HepG2 (cell line): ENCODE data around the gene MRPS7. TPM values are rescaled to one million over a fixed set of nuclear protein-coding genes. Genes with fewer than 3 reads are reported as not detected.
A peak's percentile ranks its signal among the peaks of the same experiment; 100 is the strongest.

ENCODE experiments used
- CENPX ChIP-seq: sonication (generic); formaldehyde crosslinking; IDR thresholded peaks from 2 replicates; pipeline ENCODE4 v1.9.0; 2021; ENCODE audit warnings: mild to moderate bottlenecking, missing genetic modification reagents, moderate library complexity
- GABPB1 ChIP-seq: IDR thresholded peaks from 2 replicates; pipeline ENCODE4 v1.6.1; 2016; ENCODE audit warnings: mild to moderate bottlenecking, missing genetic modification reagents, moderate library complexity, missing compliant biosample characterization
- GZF1 ChIP-seq: sonication (generic); formaldehyde crosslinking; IDR thresholded peaks from 2 replicates; pipeline ENCODE4 v1.5.1; 2020; ENCODE audit warnings: mild to moderate bottlenecking, missing genetic modification reagents
- MAFK ChIP-seq, 2 experiments: IDR thresholded peaks in 1 of 2; conservative IDR thresholded peaks in 1 of 2; 2 replicates each; pipeline ENCODE4 v1.6.1; 2011; ENCODE audit warnings: improper control_type of control experiment in 2 of 2, low read length in 2 of 2
- MIXL1 ChIP-seq: IDR thresholded peaks from 2 replicates; pipeline ENCODE4 v1.6.1; 2016
- NCOA2 ChIP-seq: sonication (generic); formaldehyde crosslinking; IDR thresholded peaks from 2 replicates; pipeline ENCODE4 v1.8.0; 2022; ENCODE audit warnings: inconsistent platforms
- NKX3-1 ChIP-seq: sonication (generic); formaldehyde crosslinking; IDR thresholded peaks from 2 replicates; pipeline ENCODE4 v1.5.0; 2020; ENCODE audit warnings: missing genetic modification reagents
- SP140L ChIP-seq: sonication (generic); formaldehyde crosslinking; IDR thresholded peaks from 2 replicates; pipeline ENCODE4 v1.4.0; 2020; ENCODE audit warnings: missing genetic modification reagents, borderline replicate concordance
- ZBTB38 ChIP-seq: sonication (generic); formaldehyde crosslinking; IDR thresholded peaks from 2 replicates; pipeline ENCODE4 v1.5.1; 2020; ENCODE audit warnings: mild to moderate bottlenecking, missing genetic modification reagents
- ZNF256 ChIP-seq: sonication (generic); formaldehyde crosslinking; conservative IDR thresholded peaks from 2 replicates; pipeline ENCODE4 v1.4.0; 2020; ENCODE audit warnings: missing genetic modification reagents
- ZNF670 ChIP-seq: sonication (generic); formaldehyde crosslinking; IDR thresholded peaks from 2 replicates; pipeline ENCODE4 v1.8.0; 2022; ENCODE audit warnings: mild to moderate bottlenecking, missing genetic modification reagents, borderline replicate concordance
- ZNF772 ChIP-seq: sonication (generic); formaldehyde crosslinking; IDR thresholded peaks from 2 replicates; pipeline ENCODE4 v1.5.0; 2020; ENCODE audit warnings: mild to moderate bottlenecking, missing genetic modification reagents
- ZNF891 ChIP-seq: sonication (generic); formaldehyde crosslinking; IDR thresholded peaks from 2 replicates; pipeline ENCODE4 v1.5.0; 2020; ENCODE audit warnings: mild to moderate bottlenecking, missing genetic modification reagents
- polyA plus RNA-seq, 8 experiments: library from polyadenylated mRNA; depleted of rRNA in 3 of 8; stranded (reverse) in 7 of 8; unstranded in 1 of 8; fragments of >200 nt; fragmentation: Illumina TruSeq in 4 of 8; extraction: Trizol in 4 of 8; gene quantifications; 2 replicates each; pipeline versions ENCODE4 v1.2.1 to v1.2.3, GENCODE V29; 2011 to 2016; ENCODE audit warnings: low read depth in 4 of 8, missing spikeins in 1 of 8, mixed read lengths in 1 of 8; ENCODE audit not compliant: insufficient read depth in 1 of 8
- total RNA-seq, 5 experiments: library from RNA; depleted of rRNA; stranded (reverse); fragments of >200 nt; fragmentation: Illumina TruSeq; extraction: Trizol; gene quantifications; 2 replicates each; pipeline ENCODE4 v1.2.3, GENCODE V29; 2016; ENCODE audit warnings: low read depth in 1 of 5
- TF ChIP-seq, protein P1 (sequence below): sonication (generic); formaldehyde crosslinking; IDR thresholded peaks from 2 replicates; pipeline ENCODE4 v1.4.0; 2020; ENCODE audit warnings: missing genetic modification reagents, borderline replicate concordance
- TF ChIP-seq, protein P2 (sequence below): sonication (generic); formaldehyde crosslinking; IDR thresholded peaks from 2 replicates; pipeline ENCODE4 v1.4.0; 2020; ENCODE audit warnings: missing genetic modification reagents
- TF ChIP-seq, protein P3 (sequence below): sonication (generic); formaldehyde crosslinking; IDR thresholded peaks from 2 replicates; pipeline ENCODE4 v1.5.0; 2020; ENCODE audit warnings: missing genetic modification reagents
- TF ChIP-seq, protein P4 (sequence below): sonication (generic); formaldehyde crosslinking; IDR thresholded peaks from 2 replicates; pipeline ENCODE4 v1.8.0; 2022; ENCODE audit warnings: low read depth, missing genetic modification reagents
- TF ChIP-seq, protein P5 (sequence below): sonication (generic); formaldehyde crosslinking; IDR thresholded peaks from 2 replicates; pipeline ENCODE4 v1.4.0; 2020; ENCODE audit warnings: missing genetic modification reagents, borderline replicate concordance

Gene MRPS7
- total and polyA plus RNA-seq, 2 of the 13 experiments (the other 11 are each of a cell fraction or from before 2014, with no cell fraction given) = 97.0 to 162 TPM

DNA sequence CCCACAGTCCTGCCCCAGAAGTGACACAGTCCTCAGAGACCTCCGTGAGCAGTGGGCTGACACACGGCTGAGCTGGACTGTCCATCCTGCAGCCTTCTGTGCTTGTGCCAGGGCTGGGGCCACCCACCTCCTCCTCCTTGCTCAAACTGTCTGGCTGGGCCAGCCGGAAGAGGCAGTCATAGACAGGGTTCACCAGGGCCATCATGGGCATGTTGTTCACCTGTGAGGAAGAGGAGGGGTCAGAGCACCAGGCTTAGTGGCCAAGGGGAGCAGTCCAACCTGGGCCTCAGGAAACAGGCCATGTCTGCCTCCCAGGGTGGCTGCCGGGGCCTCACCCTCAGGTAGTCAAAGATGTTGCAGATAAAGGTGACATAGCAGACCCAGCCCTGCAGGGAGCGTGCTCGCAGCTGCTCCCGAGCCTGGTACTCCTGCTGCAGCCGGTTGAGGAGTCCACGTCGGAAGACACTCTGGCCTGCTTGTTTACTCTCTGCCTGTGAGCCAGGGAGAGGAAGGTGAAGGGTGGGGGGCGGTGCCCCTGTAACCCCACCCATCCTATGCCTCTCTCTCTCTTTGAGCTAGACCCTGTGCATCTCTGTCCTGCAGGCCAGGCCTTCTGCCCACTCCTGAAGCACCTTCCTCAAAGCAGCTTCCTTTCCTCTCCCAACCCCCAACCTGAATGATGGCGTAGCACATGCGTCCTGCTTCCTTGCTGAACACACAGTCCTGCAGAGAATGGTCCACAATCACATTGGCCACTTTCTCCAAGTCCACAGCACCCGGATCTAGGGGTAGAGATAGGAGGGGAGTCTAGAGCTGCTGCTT lies 5.9 kb downstream of the MRPS7 start (continued):
- TF ChIP-seq, protein P1, sequence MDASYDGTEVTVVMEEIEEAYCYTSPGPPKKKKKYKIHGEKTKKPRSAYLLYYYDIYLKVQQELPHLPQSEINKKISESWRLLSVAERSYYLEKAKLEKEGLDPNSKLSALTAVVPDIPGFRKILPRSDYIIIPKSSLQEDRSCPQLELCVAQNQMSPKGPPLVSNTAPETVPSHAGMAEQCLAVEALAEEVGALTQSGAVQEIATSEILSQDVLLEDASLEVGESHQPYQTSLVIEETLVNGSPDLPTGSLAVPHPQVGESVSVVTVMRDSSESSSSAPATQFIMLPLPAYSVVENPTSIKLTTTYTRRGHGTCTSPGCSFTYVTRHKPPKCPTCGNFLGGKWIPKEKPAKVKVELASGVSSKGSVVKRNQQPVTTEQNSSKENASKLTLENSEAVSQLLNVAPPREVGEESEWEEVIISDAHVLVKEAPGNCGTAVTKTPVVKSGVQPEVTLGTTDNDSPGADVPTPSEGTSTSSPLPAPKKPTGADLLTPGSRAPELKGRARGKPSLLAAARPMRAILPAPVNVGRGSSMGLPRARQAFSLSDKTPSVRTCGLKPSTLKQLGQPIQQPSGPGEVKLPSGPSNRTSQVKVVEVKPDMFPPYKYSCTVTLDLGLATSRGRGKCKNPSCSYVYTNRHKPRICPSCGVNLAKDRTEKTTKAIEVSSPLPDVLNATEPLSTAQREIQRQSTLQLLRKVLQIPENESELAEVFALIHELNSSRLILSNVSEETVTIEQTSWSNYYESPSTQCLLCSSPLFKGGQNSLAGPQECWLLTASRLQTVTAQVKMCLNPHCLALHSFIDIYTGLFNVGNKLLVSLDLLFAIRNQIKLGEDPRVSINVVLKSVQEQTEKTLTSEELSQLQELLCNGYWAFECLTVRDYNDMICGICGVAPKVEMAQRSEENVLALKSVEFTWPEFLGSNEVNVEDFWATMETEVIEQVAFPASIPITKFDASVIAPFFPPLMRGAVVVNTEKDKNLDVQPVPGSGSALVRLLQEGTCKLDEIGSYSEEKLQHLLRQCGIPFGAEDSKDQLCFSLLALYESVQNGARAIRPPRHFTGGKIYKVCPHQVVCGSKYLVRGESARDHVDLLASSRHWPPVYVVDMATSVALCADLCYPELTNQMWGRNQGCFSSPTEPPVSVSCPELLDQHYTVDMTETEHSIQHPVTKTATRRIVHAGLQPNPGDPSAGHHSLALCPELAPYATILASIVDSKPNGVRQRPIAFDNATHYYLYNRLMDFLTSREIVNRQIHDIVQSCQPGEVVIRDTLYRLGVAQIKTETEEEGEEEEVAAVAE (CRISPR knock-in tag) = no peak
- no peak for TF ChIP-seq NKX3-1 (CRISPR knock-in tag)
- TF ChIP-seq ZNF670 (CRISPR knock-in tag) = peak; percentile 75; the same call in 1 of the 2 replicates
- TF ChIP-seq MAFK (conservative IDR thresholded peaks at IDR 0.05 in 1 of 2, IDR thresholded peaks at IDR 0.05 in 1 of 2; ENCODE audit: low read length in 2 of 2) = no peak
- TF ChIP-seq CENPX = no peak
- TF ChIP-seq GZF1 = no peak
- TF ChIP-seq, protein P2, sequence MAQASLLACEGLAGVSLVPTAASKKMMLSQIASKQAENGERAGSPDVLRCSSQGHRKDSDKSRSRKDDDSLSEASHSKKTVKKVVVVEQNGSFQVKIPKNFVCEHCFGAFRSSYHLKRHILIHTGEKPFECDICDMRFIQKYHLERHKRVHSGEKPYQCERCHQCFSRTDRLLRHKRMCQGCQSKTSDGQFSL = no peak
- TF ChIP-seq MIXL1 = 0 out of 2 replicates have a peak, but pooled peaks have one; percentile 16
- 0 out of 2 replicates have a peak, but pooled peaks have one; percentile 75 for TF ChIP-seq ZBTB38
- peak; percentile 80 for TF ChIP-seq GABPB1 (CRISPR knock-in tag)
- TF ChIP-seq, protein P3, sequence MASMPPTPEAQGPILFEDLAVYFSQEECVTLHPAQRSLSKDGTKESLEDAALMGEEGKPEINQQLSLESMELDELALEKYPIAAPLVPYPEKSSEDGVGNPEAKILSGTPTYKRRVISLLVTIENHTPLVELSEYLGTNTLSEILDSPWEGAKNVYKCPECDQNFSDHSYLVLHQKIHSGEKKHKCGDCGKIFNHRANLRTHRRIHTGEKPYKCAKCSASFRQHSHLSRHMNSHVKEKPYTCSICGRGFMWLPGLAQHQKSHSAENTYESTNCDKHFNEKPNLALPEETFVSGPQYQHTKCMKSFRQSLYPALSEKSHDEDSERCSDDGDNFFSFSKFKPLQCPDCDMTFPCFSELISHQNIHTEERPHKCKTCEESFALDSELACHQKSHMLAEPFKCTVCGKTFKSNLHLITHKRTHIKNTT = no peak
- TF ChIP-seq, protein P4, sequence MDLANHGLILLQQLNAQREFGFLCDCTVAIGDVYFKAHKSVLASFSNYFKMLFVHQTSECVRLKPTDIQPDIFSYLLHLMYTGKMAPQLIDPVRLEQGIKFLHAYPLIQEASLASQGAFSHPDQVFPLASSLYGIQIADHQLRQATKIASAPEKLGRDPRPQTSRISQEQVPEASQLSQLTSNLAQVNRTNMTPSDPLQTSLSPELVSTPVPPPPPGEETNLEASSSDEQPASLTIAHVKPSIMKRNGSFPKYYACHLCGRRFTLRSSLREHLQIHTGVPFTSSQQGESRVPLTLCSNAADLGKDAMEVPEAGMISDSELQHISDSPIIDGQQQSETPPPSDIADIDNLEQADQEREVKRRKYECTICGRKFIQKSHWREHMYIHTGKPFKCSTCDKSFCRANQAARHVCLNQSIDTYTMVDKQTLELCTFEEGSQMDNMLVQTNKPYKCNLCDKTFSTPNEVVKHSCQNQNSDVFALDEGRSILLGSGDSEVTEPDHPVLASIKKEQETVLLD = no peak
- TF ChIP-seq ZNF772 (CRISPR knock-in tag) = peak; percentile 36; the same call in 1 of the 2 replicates
- no peak for TF ChIP-seq ZNF256 (CRISPR knock-in tag)
- TF ChIP-seq ZNF891 (CRISPR knock-in tag) = no peak
- TF ChIP-seq, protein P5, sequence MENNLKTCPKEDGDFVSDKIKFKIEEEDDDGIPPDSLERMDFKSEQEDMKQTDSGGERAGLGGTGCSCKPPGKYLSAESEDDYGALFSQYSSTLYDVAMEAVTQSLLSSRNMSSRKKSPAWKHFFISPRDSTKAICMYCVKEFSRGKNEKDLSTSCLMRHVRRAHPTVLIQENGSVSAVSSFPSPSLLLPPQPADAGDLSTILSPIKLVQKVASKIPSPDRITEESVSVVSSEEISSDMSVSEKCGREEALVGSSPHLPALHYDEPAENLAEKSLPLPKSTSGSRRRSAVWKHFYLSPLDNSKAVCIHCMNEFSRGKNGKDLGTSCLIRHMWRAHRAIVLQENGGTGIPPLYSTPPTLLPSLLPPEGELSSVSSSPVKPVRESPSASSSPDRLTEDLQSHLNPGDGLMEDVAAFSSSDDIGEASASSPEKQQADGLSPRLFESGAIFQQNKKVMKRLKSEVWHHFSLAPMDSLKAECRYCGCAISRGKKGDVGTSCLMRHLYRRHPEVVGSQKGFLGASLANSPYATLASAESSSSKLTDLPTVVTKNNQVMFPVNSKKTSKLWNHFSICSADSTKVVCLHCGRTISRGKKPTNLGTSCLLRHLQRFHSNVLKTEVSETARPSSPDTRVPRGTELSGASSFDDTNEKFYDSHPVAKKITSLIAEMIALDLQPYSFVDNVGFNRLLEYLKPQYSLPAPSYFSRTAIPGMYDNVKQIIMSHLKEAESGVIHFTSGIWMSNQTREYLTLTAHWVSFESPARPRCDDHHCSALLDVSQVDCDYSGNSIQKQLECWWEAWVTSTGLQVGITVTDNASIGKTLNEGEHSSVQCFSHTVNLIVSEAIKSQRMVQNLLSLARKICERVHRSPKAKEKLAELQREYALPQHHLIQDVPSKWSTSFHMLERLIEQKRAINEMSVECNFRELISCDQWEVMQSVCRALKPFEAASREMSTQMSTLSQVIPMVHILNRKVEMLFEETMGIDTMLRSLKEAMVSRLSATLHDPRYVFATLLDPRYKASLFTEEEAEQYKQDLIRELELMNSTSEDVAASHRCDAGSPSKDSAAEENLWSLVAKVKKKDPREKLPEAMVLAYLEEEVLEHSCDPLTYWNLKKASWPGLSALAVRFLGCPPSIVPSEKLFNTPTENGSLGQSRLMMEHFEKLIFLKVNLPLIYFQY (CRISPR knock-in tag) = no peak; the same call in 1 of the 2 replicates
- no peak for TF ChIP-seq SP140L (CRISPR knock-in tag)
- peak; percentile 20; the same call in 1 of the 2 replicates for TF ChIP-seq NCOA2 (CRISPR knock-in tag)
